Measurements from ENCODE around the gene IRAK3. TPM values are rescaled to one million over a fixed set of nuclear protein-coding genes. Genes with fewer than 3 reads are reported as not detected.

The IRAK3 gene
- total RNA-seq: 1 to 10 TPM in 1 of 2 donors, under 1 TPM in 1; 0.66 to 1.0 TPM

GRCh38 chr12:66188584-66189485, at the start of gene IRAK3:
Gene IRAK3 (plus strand): TSS chr12:66189214. CDS start chr12:66189300, 86 bp downstream.
- H3K27ac Mint-ChIP-seq: no peak within 1 kb of the TSS
- H3K9me3 Mint-ChIP-seq: peaks cover 0 to 6% of the 10 kb centered on the region in 2 donors
- peak in 1 of 2 donors; percentile 26 for DNase-seq (ENCODE audit: low spot score in 2 of 2)
- peaks cover 17% of the 10 kb centered on the region in 2 donors for H3K36me3 Mint-ChIP-seq
- ATAC-seq: peak; percentile 84 to 88

GRCh38 chr12:66139328-66139727, 49.7 kb upstream of the IRAK3 start:
- no peak for DNase-seq (ENCODE audit: low spot score in 2 of 2)
- H3K9me3 Mint-ChIP-seq: peaks cover 6 to 19% of the 10 kb centered on the region in 2 donors
- no peak overlapping the region for H3K27ac Mint-ChIP-seq
- H3K36me3 Mint-ChIP-seq: peaks cover 24 to 52% of the 10 kb centered on the region in 2 donors
- no peak for ATAC-seq

- ATAC-seq: no peak
- peaks cover 6 to 19% of the 10 kb centered on the region in 2 donors for H3K9me3 Mint-ChIP-seq
- no peak for DNase-seq (ENCODE audit: low spot score in 2 of 2)
- peaks cover 30 to 53% of the 10 kb centered on the region in 2 donors for H3K36me3 Mint-ChIP-seq
- peak overlapping the region in 1 of 2 donors; percentile 24 for H3K27ac Mint-ChIP-seq
Observed at GRCh38 chr12:66140731-66141130, 48.3 kb upstream of the IRAK3 start.

GRCh38 chr12:66141299-66141698, 47.7 kb upstream of the IRAK3 start:
- no peak for DNase-seq (ENCODE audit: low spot score in 2 of 2)
- H3K27ac Mint-ChIP-seq: no peak overlapping the region
- no peak for ATAC-seq
- peaks cover 6 to 19% of the 10 kb centered on the region in 2 donors for H3K9me3 Mint-ChIP-seq
- H3K36me3 Mint-ChIP-seq: peaks cover 30 to 56% of the 10 kb centered on the region in 2 donors

GRCh38 chr12:66142826-66143225, 46.2 kb upstream of the IRAK3 start:
- DNase-seq (ENCODE audit: low spot score in 2 of 2) (no peak), ATAC-seq (no peak)
- Mint-ChIP-seq H3K27ac (peak overlapping the region in 1 of 2 donors; percentile 32), H3K9me3 (peaks cover 6 to 19% of the 10 kb centered on the region in 2 donors), H3K36me3 (peaks cover 30 to 49% of the 10 kb centered on the region in 2 donors)

GRCh38 chr12:66143868-66144267, 45.1 kb upstream of the IRAK3 start:
- peak overlapping the region in 1 of 2 donors; percentile 88 for H3K27ac Mint-ChIP-seq
- peaks cover 30 to 47% of the 10 kb centered on the region in 2 donors for H3K36me3 Mint-ChIP-seq
- H3K9me3 Mint-ChIP-seq: peaks cover 6 to 19% of the 10 kb centered on the region in 2 donors
- no peak for DNase-seq (ENCODE audit: low spot score in 2 of 2)
- ATAC-seq: no peak

GRCh38 chr12:66144791-66145754, 43.9 kb upstream of the IRAK3 start:
- H3K27ac Mint-ChIP-seq: peak overlapping the region; percentile 76 to 88
- peak; percentile 51 to 68 for ATAC-seq
- no peak for DNase-seq (ENCODE audit: low spot score in 2 of 2)
- peaks cover 25 to 36% of the 10 kb centered on the region in 2 donors for H3K36me3 Mint-ChIP-seq
- H3K9me3 Mint-ChIP-seq: peaks cover 4 to 11% of the 10 kb centered on the region in 2 donors

- H3K27ac Mint-ChIP-seq: peak overlapping the region in 1 of 2 donors; percentile 15
- no peaks in the 10 kb centered on the region for H3K9me3 Mint-ChIP-seq
- DNase-seq (ENCODE audit: low spot score in 2 of 2) (no peak), ATAC-seq (no peak)
- H3K36me3 Mint-ChIP-seq: peaks cover 2 to 12% of the 10 kb centered on the region in 2 donors
Observed at GRCh38 chr12:66149702-66150398, 39.2 kb upstream of the IRAK3 start.

- Mint-ChIP-seq H3K27ac (no peak overlapping the region), H3K9me3 (no peaks in the 10 kb centered on the region), H3K36me3 (peaks cover 7 to 11% of the 10 kb centered on the region in 2 donors)
- DNase-seq (ENCODE audit: low spot score in 2 of 2) (no peak), ATAC-seq (no peak)
Observed at GRCh38 chr12:66152732-66153131, 36.3 kb upstream of the IRAK3 start.

- Mint-ChIP-seq H3K36me3 (peaks cover 11 to 26% of the 10 kb centered on the region in 2 donors), H3K9me3 (no peaks in the 10 kb centered on the region), H3K27ac (peak overlapping the region in 1 of 2 donors; percentile 61)
- ATAC-seq (no peak), DNase-seq (ENCODE audit: low spot score in 2 of 2) (no peak)
Observed at GRCh38 chr12:66154776-66155175, 34.2 kb upstream of the IRAK3 start.

GRCh38 chr12:66156654-66157053, 32.4 kb upstream of the IRAK3 start:
- DNase-seq (ENCODE audit: low spot score in 2 of 2) (no peak), ATAC-seq (peak in 1 of 2 donors; percentile 37)
- H3K36me3 Mint-ChIP-seq: peaks cover 15 to 26% of the 10 kb centered on the region in 2 donors
- H3K9me3 Mint-ChIP-seq: no peaks in the 10 kb centered on the region
- H3K27ac Mint-ChIP-seq: peak overlapping the region in 1 of 2 donors; percentile 18

- H3K27ac Mint-ChIP-seq: no peak overlapping the region
- peaks cover under 1 to 5% of the 10 kb centered on the region in 2 donors for H3K9me3 Mint-ChIP-seq
- DNase-seq (ENCODE audit: low spot score in 2 of 2): no peak
- peaks cover 15 to 35% of the 10 kb centered on the region in 2 donors for H3K36me3 Mint-ChIP-seq
- no peak for ATAC-seq
Observed at GRCh38 chr12:66159123-66159522, 29.9 kb upstream of the IRAK3 start.

- ATAC-seq (no peak), DNase-seq (ENCODE audit: low spot score in 2 of 2) (no peak)
- peaks cover 25 to 51% of the 10 kb centered on the region in 2 donors for H3K36me3 Mint-ChIP-seq
- H3K9me3 Mint-ChIP-seq: peaks cover 6 to 13% of the 10 kb centered on the region in 2 donors
- H3K27ac Mint-ChIP-seq: no peak overlapping the region
Observed at GRCh38 chr12:66160704-66161103, 28.3 kb upstream of the IRAK3 start.

- Mint-ChIP-seq H3K27ac (no peak overlapping the region), H3K9me3 (peaks cover 9 to 18% of the 10 kb centered on the region in 2 donors), H3K36me3 (peaks cover 33 to 66% of the 10 kb centered on the region in 2 donors)
- DNase-seq (ENCODE audit: low spot score in 2 of 2) (no peak), ATAC-seq (no peak)
Observed at GRCh38 chr12:66162701-66163100, 26.3 kb upstream of the IRAK3 start.

- peaks cover 9 to 18% of the 10 kb centered on the region in 2 donors for H3K9me3 Mint-ChIP-seq
- DNase-seq (ENCODE audit: low spot score in 2 of 2) (no peak), ATAC-seq (no peak)
- H3K36me3 Mint-ChIP-seq: peaks cover 37 to 71% of the 10 kb centered on the region in 2 donors
- no peak overlapping the region for H3K27ac Mint-ChIP-seq
Observed at GRCh38 chr12:66163289-66163688, 25.7 kb upstream of the IRAK3 start.

- Mint-ChIP-seq H3K27ac (peak overlapping the region in 1 of 2 donors; percentile 75), H3K36me3 (peaks cover 47 to 67% of the 10 kb centered on the region in 2 donors), H3K9me3 (peaks cover 9 to 18% of the 10 kb centered on the region in 2 donors)
- DNase-seq (ENCODE audit: low spot score in 2 of 2) (no peak), ATAC-seq (no peak)
Observed at GRCh38 chr12:66164349-66164821, 24.6 kb upstream of the IRAK3 start.
